Sigmoid colon (tissue), 7 donors: ENCODE measurements around the gene FBXL5. TPM values are rescaled to one million over a fixed set of nuclear protein-coding genes. Genes with fewer than 3 reads are reported as not detected.

ENCODE experiments used
- DNase-seq: peaks from one replicate; pipeline ENCODE4 v3.0.0-alpha.2; 2019
- H3K27ac ChIP-seq, 4 donors: fragments of 200-600 bp; sonication (generic); one replicate each; pipeline ENCODE4 v1.5.1; 2016 to 2019; ENCODE audit warnings: mild to moderate bottlenecking in 1 of 4
- H3K27me3 ChIP-seq, 3 donors: fragments of 200-600 bp; sonication (generic); one replicate each; pipeline ENCODE4 v1.5.1; 2019; ENCODE audit warnings: mild to moderate bottlenecking in 1 of 3
- H3K36me3 ChIP-seq, 4 donors: fragments of 200-600 bp; sonication (generic); one replicate each; pipeline ENCODE4 v1.5.1; 2016 to 2019
- H3K4me1 ChIP-seq, 4 donors: fragments of 200-600 bp; sonication (generic); one replicate each; pipeline ENCODE4 v1.5.1; 2017 to 2019
- H3K4me3 ChIP-seq, 4 donors: fragments of 200-600 bp; sonication (generic); one replicate each; pipeline ENCODE4 v1.5.1; 2017 to 2019; ENCODE audit warnings: mild to moderate bottlenecking in 2 of 4, moderate library complexity in 1 of 4
- H3K9me3 ChIP-seq, 4 donors: fragments of 200-600 bp in 3 of 4; sonication (generic) in 3 of 4; one replicate each; pipeline versions ENCODE4 v1.5.1 to v1.6.1; 2013 to 2019
- CTCF ChIP-seq, 4 experiments: fragments of 450-650 bp in 3 of 4; fragments of 200-600 bp in 1 of 4; IDR thresholded peaks; one replicate each; pipeline ENCODE4 v1.5.1; 2016 to 2019; ENCODE audit warnings: antibody characterized with exemption in 4 of 4, mild to moderate bottlenecking in 3 of 4, moderate library complexity in 2 of 4
- EP300 ChIP-seq, 4 donors: sonication (generic); formaldehyde crosslinking; IDR thresholded peaks; one replicate each; pipeline ENCODE4 v1.6.1; 2017; ENCODE audit warnings: antibody characterized with exemption in 4 of 4
- POLR2A ChIP-seq, 2 donors: fragments of 450-650 bp; IDR thresholded peaks; one replicate each; pipeline ENCODE4 v1.6.1; 2016; ENCODE audit warnings: antibody characterized with exemption in 2 of 2, mild to moderate bottlenecking in 2 of 2, moderate library complexity in 2 of 2
- POLR2AphosphoS5 ChIP-seq, 4 donors: sonication (generic); formaldehyde crosslinking; IDR thresholded peaks; one replicate each; pipeline ENCODE4 v1.6.1; 2017; ENCODE audit warnings: antibody characterized with exemption in 4 of 4
- WGBS, 2 donors: extraction: QIAGEN DNeasy Blood & Tissue Kit; methylation state at CpG; one replicate each; pipeline ENCODE4 v1.1.7; 2013; 5-methylcytosine and 5-hydroxymethylcytosine counted together
- intact Hi-C: fragments of 100-400 bp; cut with DNase I; formaldehyde crosslinking; loops from one replicate; pipeline ENCODE4 v1.15.1; 2023
- polyA plus RNA-seq, 3 donors: library from polyadenylated mRNA; stranded (reverse); fragments of 200-250 nt; gene quantifications; one replicate each; pipeline ENCODE4 v1.2.3, GENCODE V29; 2013
- total RNA-seq, 4 donors: library from RNA; depleted of rRNA; stranded (reverse); fragments of >200 nt; gene quantifications; one replicate each; pipeline ENCODE4 v1.1.0, GENCODE V29; 2016
- donor health status: healthy with polysubstance abuse.
- donor health status: Bipolar disorder and iron deficiency.
- donor health status: healthy.

FBXL5 gene
- total and polyA plus RNA-seq, 7 donors, result 32.9 to 271 (median 134) TPM

GRCh38 chr4:15612136-15612535 is 43.0 kb downstream of the FBXL5 start:
- TF ChIP-seq CTCF (IDR thresholded peaks at IDR 0.05), result no peak
- no peak for TF ChIP-seq POLR2A (IDR thresholded peaks at IDR 0.05)
- TF ChIP-seq EP300 (IDR thresholded peaks at IDR 0.05), result no peak
- no peak for TF ChIP-seq POLR2AphosphoS5 (IDR thresholded peaks at IDR 0.05)
- Histone ChIP-seq H3K9me3 (no peaks in the 10 kb centered on the region), H3K4me3 (no peak overlapping the region), H3K4me1 (peaks cover 0 to 15% (median 0%) of the 10 kb centered on the region in 4 donors), H3K27ac (no peak overlapping the region), H3K27me3 (no peaks in the 10 kb centered on the region), H3K36me3 (peaks cover 0 to 26% (median 0%) of the 10 kb centered on the region in 4 donors)
- no peak for DNase-seq
- intact Hi-C loops, result no loop called here
- WGBS, 2 donors, result 98 to 99% methylated on average over 2 of the region's 2 CpGs

- intact Hi-C loops, result no loop called here
- WGBS, 2 donors, result 87% methylated on average over 2 of the region's 2 CpGs
- no peak for TF ChIP-seq EP300 (IDR thresholded peaks at IDR 0.05)
- no peak for TF ChIP-seq POLR2AphosphoS5 (IDR thresholded peaks at IDR 0.05)
- TF ChIP-seq POLR2A (IDR thresholded peaks at IDR 0.05), result no peak
- TF ChIP-seq CTCF (IDR thresholded peaks at IDR 0.05), result no peak
- peaks cover 0 to 15% (median 0%) of the 10 kb centered on the region in 4 donors for H3K4me1 ChIP-seq
- peaks cover 0 to 28% (median 0%) of the 10 kb centered on the region in 4 donors for H3K36me3 ChIP-seq
- H3K27me3 ChIP-seq, result no peaks in the 10 kb centered on the region
- no peak overlapping the region for H3K4me3 ChIP-seq
- H3K27ac ChIP-seq, result no peak overlapping the region
- no peak for DNase-seq
- no peaks in the 10 kb centered on the region for H3K9me3 ChIP-seq
These were observed 44.3 kb downstream of the FBXL5 start for GRCh38 chr4:15610855-15611254.

- H3K36me3 ChIP-seq, result peaks cover 0 to 63% (median 14%) of the 10 kb centered on the region in 4 donors
- 95 to 99% methylated on average over 5 of the region's 5 CpGs for WGBS, 2 donors
- no peak for TF ChIP-seq EP300 (IDR thresholded peaks at IDR 0.05)
- no peak for TF ChIP-seq CTCF (IDR thresholded peaks at IDR 0.05)
- no peak for TF ChIP-seq POLR2A (IDR thresholded peaks at IDR 0.05)
- TF ChIP-seq POLR2AphosphoS5 (IDR thresholded peaks at IDR 0.05), result no peak
- H3K4me1 ChIP-seq, result peaks cover 0 to 14% (median 0%) of the 10 kb centered on the region in 4 donors
- H3K4me3 ChIP-seq, result no peak overlapping the region
- no peaks in the 10 kb centered on the region for H3K9me3 ChIP-seq
- intact Hi-C loops, result no loop called here
- no peaks in the 10 kb centered on the region for H3K27me3 ChIP-seq
- no peak for DNase-seq
- H3K27ac ChIP-seq, result no peak overlapping the region
These were observed 49.6 kb downstream of the FBXL5 start for GRCh38 chr4:15605537-15605936.

- no peak overlapping the region for H3K27ac ChIP-seq
- peaks cover 0 to 28% (median 16%) of the 10 kb centered on the region in 4 donors for H3K4me1 ChIP-seq
- peaks cover 0 to 68% (median 14%) of the 10 kb centered on the region in 4 donors for H3K36me3 ChIP-seq
- H3K9me3 ChIP-seq, result no peaks in the 10 kb centered on the region
- TF ChIP-seq EP300 (IDR thresholded peaks at IDR 0.05), result no peak
- TF ChIP-seq CTCF (IDR thresholded peaks at IDR 0.05), result no peak
- TF ChIP-seq POLR2AphosphoS5 (IDR thresholded peaks at IDR 0.05), result no peak
- TF ChIP-seq POLR2A (IDR thresholded peaks at IDR 0.05), result no peak
- no peak overlapping the region for H3K4me3 ChIP-seq
- DNase-seq, result no peak
- 17 to 70% methylated on average over 2 of the region's 2 CpGs for WGBS, 2 donors
- intact Hi-C loops, result no loop called here
- no peaks in the 10 kb centered on the region for H3K27me3 ChIP-seq
These were observed 53.3 kb downstream of the FBXL5 start for GRCh38 chr4:15601862-15602261.

GRCh38 chr4:15600176-15600575 is 55.0 kb downstream of the FBXL5 start:
- no peak overlapping the region for H3K4me3 ChIP-seq
- H3K9me3 ChIP-seq, result no peaks in the 10 kb centered on the region
- H3K27me3 ChIP-seq, result no peaks in the 10 kb centered on the region
- peak overlapping the region in 3 of 4 donors; percentile 4 to 71 (median 55) for H3K27ac ChIP-seq
- intact Hi-C loops, result no loop called here
- 96 to 97% methylated on average over 3 of the region's 3 CpGs for WGBS, 2 donors
- H3K36me3 ChIP-seq, result peaks cover 0 to 65% (median 13%) of the 10 kb centered on the region in 4 donors
- no peak for TF ChIP-seq CTCF (IDR thresholded peaks at IDR 0.05)
- TF ChIP-seq POLR2AphosphoS5 (IDR thresholded peaks at IDR 0.05), result peak in 2 of 4 donors; percentile 18 to 21
- no peak for TF ChIP-seq EP300 (IDR thresholded peaks at IDR 0.05)
- no peak for TF ChIP-seq POLR2A (IDR thresholded peaks at IDR 0.05)
- DNase-seq, result no peak
- peaks cover 0 to 28% (median 16%) of the 10 kb centered on the region in 4 donors for H3K4me1 ChIP-seq
